HK-2 (cell line): ENCODE data around the gene RIMS4.

ENCODE experiments used
- DNase-seq: peaks from one replicate; pipeline ENCODE4 v3.0.0-alpha.2; 2018; ENCODE audit not compliant: unreplicated experiment

Gene RIMS4

GRCh38 chr20:44720997-44721784, 89.2 kb downstream of the RIMS4 start:
- peak; percentile 71 for DNase-seq

DNA sequence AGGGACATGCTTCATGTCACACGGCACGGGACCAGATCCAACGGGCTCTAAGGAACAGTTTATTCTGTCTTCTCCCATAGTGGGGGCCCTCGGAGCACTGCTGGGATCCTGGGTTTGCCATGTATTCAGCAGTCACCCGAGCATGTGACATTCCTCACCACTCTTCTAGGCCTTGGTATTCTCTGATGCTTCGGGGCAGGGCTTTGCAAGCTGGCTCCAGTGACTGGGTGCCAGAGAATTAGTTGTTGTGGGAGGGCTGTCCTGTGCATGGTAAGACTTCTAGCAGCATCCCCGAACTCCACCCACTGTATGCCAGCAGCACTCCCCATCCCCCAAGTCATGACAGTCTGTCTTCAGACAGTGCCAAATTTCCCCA, 89.7 kb downstream of the RIMS4 start:
- DNase-seq, result peak; percentile 87

GRCh38 chr20:44719841-44720240, 90.5 kb downstream of the RIMS4 start:
- DNase-seq, result no peak

DNA sequence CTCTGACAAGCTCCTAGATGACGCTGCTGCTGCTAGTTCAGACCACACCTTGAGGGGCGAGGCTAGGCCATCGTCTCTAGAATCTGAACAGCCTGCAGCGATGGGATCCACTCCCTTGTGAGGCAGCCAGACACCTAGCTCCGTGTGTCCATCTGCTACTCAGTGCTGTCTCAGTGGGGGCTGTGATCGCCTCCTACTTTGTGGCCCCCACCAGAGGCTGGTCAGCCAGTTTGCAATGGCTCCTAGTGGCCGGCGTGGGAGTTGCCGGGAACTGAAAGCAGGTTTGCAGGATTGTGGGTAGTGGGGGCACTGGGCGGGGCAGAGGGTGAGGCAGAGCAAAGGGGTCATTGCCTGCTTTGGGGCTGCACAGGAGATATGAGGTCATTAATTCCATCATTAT, 92.4 kb downstream of the RIMS4 start:
- no peak for DNase-seq

- DNase-seq, result no peak
Measured at GRCh38 chr20:44716309-44717106, 93.8 kb downstream of the RIMS4 start.

GRCh38 chr20:44715499-44716308, 94.6 kb downstream of the RIMS4 start:
- DNase-seq, result no peak

GRCh38 chr20:44714701-44715498, 95.4 kb downstream of the RIMS4 start, which contains the start of gene CCN5:
Gene CCN5 (plus strand): TSS chr20:44715369. CDS start chr20:44715391, 22 bp downstream.
- peak; percentile 83 for DNase-seq

- DNase-seq, result no peak
Measured at GRCh38 chr20:44714102-44714700, 96.1 kb downstream of the RIMS4 start.

DNA sequence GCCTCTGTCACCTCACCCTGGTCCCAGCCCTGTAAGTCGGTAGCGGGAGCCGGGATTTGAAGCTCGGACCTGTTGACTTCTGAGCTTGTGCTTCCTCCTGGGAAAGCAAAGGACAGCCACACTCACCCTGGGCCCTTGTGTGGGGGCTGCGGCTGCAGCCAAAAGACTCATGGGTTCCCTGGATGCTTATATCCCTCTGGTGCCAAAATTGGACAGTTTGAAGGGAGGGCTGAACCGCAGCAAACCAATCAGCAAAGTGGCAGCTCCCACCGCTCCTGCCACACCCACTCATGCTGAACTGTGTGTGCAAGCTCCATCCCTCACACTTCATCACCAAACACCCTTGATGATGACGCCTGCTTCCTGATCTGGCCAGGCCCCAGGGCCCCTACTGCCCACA, 99.1 kb downstream of the RIMS4 start:
- no peak for DNase-seq

DNA sequence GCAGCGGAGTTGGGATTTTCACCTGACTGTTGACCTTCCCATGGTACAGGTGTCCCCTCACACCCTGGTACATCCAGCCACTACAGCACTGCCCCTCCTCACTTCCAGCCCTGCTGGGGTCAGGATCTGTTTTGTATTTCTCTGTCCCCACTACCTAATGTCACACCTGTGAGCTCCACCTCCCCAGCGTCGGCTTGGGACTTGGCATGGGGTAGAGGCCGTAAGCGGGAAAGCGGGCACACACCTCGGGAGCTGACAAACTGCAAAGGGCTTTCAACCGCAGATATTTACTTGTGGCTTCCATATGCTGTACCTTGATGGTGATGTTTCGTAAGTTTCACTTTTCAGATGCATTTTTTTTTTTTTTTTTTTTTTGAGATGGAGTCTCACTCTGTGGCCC, 100.5 kb downstream of the RIMS4 start:
- no peak for DNase-seq

DNA sequence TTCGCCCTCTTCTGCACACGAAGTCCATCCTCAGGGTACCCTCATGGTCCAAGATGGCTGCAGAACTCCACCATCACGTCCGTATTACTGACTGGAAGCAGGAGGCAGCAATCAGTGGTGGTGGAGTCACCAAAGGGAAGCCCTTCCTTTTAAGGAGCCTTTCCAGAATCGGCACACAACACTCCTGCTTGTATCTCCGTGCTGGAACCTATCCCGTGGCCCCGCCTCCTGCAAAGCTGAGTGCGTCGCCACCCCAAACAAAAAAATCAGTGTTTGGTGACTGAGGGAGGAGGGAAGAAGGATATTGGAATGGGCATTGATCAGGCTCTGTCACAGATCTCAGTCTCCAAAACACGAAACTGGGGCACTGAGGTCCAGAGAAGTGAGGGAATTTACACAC, 101.0 kb downstream of the RIMS4 start:
- DNase-seq, result no peak

- DNase-seq, result no peak
Measured at GRCh38 chr20:44707018-44707579, 103.2 kb downstream of the RIMS4 start.

- no peak for DNase-seq
Measured at GRCh38 chr20:44706301-44707017, 103.9 kb downstream of the RIMS4 start.

- DNase-seq, result no peak
Measured at GRCh38 chr20:44705364-44706094, 104.8 kb downstream of the RIMS4 start.

DNA sequence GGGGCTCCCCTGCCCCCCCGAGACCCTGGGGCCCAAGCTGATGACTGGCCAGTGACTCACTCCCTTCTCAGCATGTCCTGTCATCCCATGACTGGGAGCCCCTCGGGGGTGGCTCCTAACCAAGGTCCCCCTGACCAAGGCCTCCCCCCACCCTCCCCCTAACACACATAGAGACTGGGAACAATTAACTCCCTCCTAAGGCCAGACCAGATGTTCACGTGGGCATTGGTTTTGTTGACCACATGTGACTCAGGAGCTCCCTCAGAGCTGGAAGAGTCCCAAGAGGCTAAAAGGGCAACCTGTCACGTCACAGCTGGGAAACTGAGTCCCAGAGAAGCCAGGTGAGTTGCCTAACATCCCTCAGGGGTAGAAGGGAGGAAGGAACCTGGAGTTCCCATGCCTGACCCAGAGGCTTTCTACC, 105.8 kb downstream of the RIMS4 start:
- peak; percentile 60 for DNase-seq

DNA sequence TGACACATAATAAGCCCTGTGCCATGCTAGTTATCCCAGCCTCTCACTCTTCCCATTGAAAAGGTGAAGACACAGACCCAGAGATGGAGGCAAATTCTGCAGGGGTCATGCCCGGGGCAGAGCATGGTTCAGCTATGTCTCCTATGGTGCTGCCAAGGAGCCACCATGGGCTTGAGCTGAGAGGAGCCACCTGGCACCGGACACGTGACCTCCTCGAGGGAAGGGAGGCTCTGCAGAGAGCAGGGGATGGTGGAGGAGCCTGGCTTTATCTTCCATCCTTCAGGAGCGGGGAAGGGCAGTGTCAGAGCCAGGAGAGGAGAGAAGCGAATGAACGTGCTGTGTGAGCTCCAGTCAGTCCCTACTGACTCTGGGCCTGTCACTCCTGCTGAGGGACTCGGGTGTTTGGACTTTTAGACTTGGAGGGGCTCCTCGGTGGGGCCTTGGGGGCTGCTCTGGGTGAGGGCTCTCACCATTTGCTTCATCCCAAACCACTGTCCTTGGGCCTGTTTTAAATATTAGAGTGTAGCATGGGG, 106.3 kb downstream of the RIMS4 start:
- no peak for DNase-seq

GRCh38 chr20:44703183-44703925, 107.0 kb downstream of the RIMS4 start:
- no peak for DNase-seq

DNA sequence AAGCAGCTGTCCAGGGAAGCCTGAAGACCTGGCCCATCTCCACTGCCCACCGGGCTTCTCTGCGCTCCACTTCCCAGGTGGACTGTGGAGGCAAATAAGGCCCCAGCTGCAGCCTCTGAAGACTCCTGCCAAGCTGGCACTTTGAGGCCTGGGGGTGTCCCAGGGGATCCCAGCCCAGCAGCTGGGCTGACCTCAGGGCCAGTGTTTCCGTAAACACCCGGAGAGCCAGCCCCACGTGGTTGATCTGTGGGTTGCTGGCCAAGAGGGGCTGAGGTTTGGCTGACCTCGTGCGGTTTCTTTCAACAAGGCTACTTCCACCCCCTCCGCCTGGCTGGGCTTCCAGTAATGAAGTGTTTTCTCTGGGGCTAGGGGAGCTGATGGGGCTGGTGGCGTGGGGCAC, 107.6 kb downstream of the RIMS4 start:
- peak; percentile 88 for DNase-seq
